Activated CD4-positive, alpha-beta T cell treated with anti-CD3 and anti-CD28 coated beads, Interleukin-2, amount 10 ng/mL, durations not matched to agents 7 days and 5 days (primary cell): Measurements from ENCODE around the gene SHFL. TPM values are rescaled to one million over a fixed set of nuclear protein-coding genes. Genes with fewer than 3 reads are reported as not detected.
A peak's percentile ranks its signal among the peaks of the same experiment; 100 is the strongest.

Experiments
- CTCF ChIA-PET: fragments of 350-600 bp; sonication (Branson Sonifier 250); formaldehyde crosslinking; loops from one replicate; lab custom pipeline; 2021; ENCODE audit warnings: antibody characterized with exemption; lab: Charles Lee
- POLR2A ChIA-PET: fragments of 350-600 bp; sonication (Branson Sonifier 250); formaldehyde crosslinking; loops from one replicate; lab custom pipeline; 2021; ENCODE audit warnings: antibody characterized with exemption; lab: Charles Lee
- DNase-seq: peaks from one replicate; pipeline ENCODE4 v3.0.0-alpha.2; 2020
- H3K27ac Mint-ChIP-seq: one replicate; pipeline ENCODE4 v1.8.0; 2021; ENCODE audit warnings: mild to moderate bottlenecking, moderate library complexity, mixed read lengths
- H3K27me3 Mint-ChIP-seq: one replicate; pipeline ENCODE4 v1.8.0; 2021; ENCODE audit warnings: mixed read lengths
- H3K36me3 Mint-ChIP-seq: one replicate; pipeline ENCODE4 v1.8.0; 2021; ENCODE audit warnings: low read depth, mixed read lengths
- H3K4me1 Mint-ChIP-seq: one replicate; pipeline ENCODE4 v1.8.0; 2021; ENCODE audit warnings: mixed read lengths
- H3K4me3 Mint-ChIP-seq: one replicate; pipeline ENCODE4 v1.8.0; 2021; ENCODE audit warnings: mild to moderate bottlenecking, moderate library complexity, mixed read lengths
- H3K9me3 Mint-ChIP-seq: one replicate; pipeline ENCODE4 v1.8.0; 2021; ENCODE audit warnings: mixed read lengths
- total RNA-seq, 2 experiments: library from RNA; stranded (reverse); gene quantifications; one replicate each; pipeline ENCODE4 v1.2.3, GENCODE V29; 2021

The SHFL gene
- total RNA-seq, 2 experiments from 2014 or later = 100 to 108 TPM

DNA sequence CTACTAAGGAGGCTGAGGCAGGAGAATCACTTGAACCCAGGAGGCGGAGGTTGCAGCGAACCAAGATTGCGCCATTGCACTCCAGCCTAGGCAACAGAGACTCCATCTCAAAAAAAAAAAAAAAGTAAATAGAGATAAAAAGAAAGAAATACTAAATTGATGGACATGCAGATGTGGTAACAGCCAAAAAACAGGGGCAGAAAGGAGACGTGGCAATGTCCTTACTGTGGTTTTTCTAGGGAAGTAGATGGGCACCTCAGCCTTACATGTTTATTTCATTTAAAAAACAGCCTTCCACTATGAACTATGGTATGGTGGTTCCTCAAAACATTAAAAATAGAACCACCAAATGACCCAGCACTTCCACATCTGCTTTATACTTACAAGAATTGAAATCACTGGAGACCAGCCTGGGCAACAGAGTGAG lies 40.1 kb downstream of the SHFL start:
- no peak overlapping the region for H3K27ac Mint-ChIP-seq
- ChIA-PET CTCF (interaction anchor here (0.7 kb wide), 1 partner anchor 13 kb away, joined by 3 read pairs; no protein-coding TSS in a partner anchor), POLR2A (no interaction called here)
- H3K4me1 Mint-ChIP-seq = no peaks in the 10 kb centered on the region
- no peaks in the 10 kb centered on the region for H3K27me3 Mint-ChIP-seq
- H3K36me3 Mint-ChIP-seq = peaks cover 14% of the 10 kb centered on the region
- no peak overlapping the region for H3K4me3 Mint-ChIP-seq
- no peak for DNase-seq
- H3K9me3 Mint-ChIP-seq = no peaks in the 10 kb centered on the region

DNA sequence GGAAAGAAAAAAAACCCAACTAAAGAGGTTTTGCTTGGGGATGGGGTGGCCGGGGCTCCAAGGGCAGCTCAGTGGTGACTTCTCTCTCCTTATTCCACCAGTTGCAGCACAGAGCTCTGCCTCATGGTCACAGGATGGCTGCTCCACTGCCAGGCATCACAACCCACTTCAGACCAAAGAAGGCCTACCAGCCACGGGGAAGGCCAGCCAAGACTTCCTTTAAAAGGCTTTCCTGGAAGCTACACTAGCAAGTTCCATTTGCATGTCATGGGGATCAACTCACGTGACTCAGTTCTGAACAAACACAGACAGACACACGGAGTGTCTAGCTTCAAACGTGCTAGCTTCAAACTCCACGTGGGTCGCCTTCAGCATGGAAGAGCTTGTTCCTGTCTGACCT lies 46.8 kb downstream of the SHFL start:
- DNase-seq = no peak
- Mint-ChIP-seq H3K27me3 (no peaks in the 10 kb centered on the region), H3K36me3 (peaks cover 35% of the 10 kb centered on the region), H3K9me3 (no peaks in the 10 kb centered on the region), H3K4me3 (no peak overlapping the region), H3K27ac (no peak overlapping the region), H3K4me1 (no peaks in the 10 kb centered on the region)
- ChIA-PET CTCF (interaction anchor here (1.0 to 1.9 kb wide), 2 partner anchors 9 to 12 kb away, joined by 4 to 5 read pairs; no protein-coding TSS in a partner anchor), POLR2A (no interaction called here)

DNA sequence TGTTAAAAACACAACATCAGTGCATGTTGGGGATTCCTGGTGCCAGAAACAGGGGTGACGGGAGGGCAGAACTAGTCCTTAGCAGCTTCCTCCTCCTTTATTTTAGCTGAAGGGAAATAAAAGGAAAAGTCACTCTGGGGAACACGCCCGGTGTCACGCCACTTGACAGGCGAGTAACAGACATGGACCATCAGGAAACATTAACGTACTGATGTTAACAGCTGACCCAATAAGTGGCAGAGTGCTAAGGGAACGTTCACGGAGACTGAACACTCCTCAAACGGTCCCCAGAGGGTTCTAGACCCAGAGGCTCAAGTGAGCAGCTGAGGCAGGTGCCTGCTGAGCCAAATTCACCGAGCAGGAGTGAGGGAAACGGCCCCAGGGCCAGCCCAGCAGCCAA lies 47.5 kb downstream of the SHFL start:
- no peaks in the 10 kb centered on the region for H3K4me1 Mint-ChIP-seq
- H3K27ac Mint-ChIP-seq = no peak overlapping the region
- no peak overlapping the region for H3K4me3 Mint-ChIP-seq
- H3K36me3 Mint-ChIP-seq = peaks cover 36% of the 10 kb centered on the region
- POLR2A ChIA-PET = no interaction called here
- no peaks in the 10 kb centered on the region for H3K9me3 Mint-ChIP-seq
- H3K27me3 Mint-ChIP-seq = no peaks in the 10 kb centered on the region
- CTCF ChIA-PET = interaction anchor here (1.9 kb wide), 1 partner anchor 8 kb away, joined by 5 read pairs; no protein-coding TSS in a partner anchor
- no peak for DNase-seq

DNA sequence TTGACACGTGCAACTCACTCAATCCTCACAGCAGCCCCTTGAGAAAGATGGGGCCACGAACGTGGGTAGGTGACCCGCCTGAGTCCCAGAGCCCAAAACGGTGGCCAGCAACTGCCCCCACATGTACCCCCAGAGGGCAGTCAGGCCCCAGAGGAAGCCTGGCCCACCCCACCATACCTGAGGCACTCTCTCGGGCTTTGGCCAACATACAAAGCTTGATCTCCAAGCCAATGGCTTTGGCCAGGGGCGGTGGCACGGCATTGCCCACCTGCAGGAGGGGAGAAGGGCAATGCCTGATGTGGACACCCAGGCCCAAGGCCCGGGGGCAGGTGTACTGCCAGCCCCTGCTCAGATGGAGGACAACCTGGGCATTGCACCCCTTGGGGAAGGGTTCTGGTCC lies 47.9 kb downstream of the SHFL start:
- H3K36me3 Mint-ChIP-seq = peaks cover 35% of the 10 kb centered on the region
- POLR2A ChIA-PET = no interaction called here

DNA sequence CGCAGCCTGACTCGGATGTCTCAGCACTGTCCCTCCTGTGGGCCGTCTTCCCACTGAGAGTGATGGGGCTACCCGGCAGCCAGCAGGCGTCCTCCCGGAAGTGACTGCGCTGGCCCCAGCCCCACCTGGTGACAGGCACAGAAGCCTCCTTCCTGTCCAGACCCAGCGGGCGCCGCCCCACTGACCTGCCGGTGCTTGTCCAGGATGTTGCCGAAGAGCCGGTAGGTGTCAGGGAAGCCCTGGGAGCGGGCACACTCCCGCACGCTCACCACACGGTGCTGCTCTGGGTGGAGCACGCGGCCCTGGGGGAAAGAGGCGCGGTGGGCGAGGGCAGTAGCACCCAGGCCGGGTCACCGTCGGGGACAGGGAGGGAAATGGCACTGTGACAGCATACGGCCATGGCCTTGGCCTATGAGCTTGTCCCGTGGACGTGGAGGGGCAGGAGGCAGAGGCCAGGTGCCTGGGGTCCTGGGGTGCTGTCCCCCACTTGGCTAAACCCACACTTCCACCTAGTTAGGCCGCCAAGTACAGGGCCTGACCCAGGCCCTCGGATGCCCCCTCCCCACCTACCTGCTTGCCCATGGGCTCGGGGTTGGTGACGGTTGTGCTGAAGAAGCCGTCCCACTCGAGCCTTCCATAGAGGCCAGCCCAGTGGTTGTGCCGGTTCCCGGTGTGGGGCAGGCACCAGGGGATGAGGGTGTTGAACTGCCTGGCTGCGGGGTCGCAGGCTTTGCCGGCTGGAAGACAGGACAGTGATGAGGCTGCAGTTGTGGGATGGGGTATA lies 49.6 kb downstream of the SHFL start:
- Mint-ChIP-seq H3K9me3 (no peaks in the 10 kb centered on the region), H3K27me3 (no peaks in the 10 kb centered on the region), H3K36me3 (peaks cover 44% of the 10 kb centered on the region), H3K27ac (no peak overlapping the region), H3K4me3 (no peak overlapping the region), H3K4me1 (no peaks in the 10 kb centered on the region)
- DNase-seq = no peak
- ChIA-PET CTCF (interaction anchor here (0.6 to 1.1 kb wide), 3 partner anchors 7 to 17 kb away, joined by 3 read pairs; no protein-coding TSS in a partner anchor), POLR2A (no interaction called here)

More for the DNA sequence above, 47.9 kb downstream of the SHFL start:
- no peak for DNase-seq
- H3K9me3 Mint-ChIP-seq = no peaks in the 10 kb centered on the region
- H3K27me3 Mint-ChIP-seq = no peaks in the 10 kb centered on the region
- H3K4me3 Mint-ChIP-seq = no peak overlapping the region
- H3K4me1 Mint-ChIP-seq = no peaks in the 10 kb centered on the region
- no peak overlapping the region for H3K27ac Mint-ChIP-seq
- CTCF ChIA-PET = no interaction called here

DNA sequence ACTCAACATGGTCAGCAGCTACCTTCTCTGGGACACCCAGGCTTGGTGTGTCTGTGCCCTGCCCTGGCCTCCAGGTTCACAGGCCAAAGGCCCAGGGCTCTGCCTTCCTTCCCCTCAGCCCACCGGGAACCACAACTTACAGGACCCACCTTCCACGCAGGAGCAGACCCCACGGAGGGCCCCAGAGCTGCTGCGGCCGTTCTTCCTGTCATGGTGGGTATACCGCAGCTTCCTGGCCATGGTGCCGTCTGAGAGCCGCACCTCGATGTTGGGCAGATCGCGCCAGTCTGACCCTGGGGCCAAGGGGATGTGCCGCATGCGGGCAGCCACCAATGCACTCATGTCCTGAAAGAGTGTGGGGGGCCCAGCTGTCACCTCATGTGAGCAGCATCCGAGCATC lies 50.8 kb downstream of the SHFL start:
- Mint-ChIP-seq H3K4me1 (peaks cover 4% of the 10 kb centered on the region), H3K9me3 (no peaks in the 10 kb centered on the region), H3K27me3 (no peaks in the 10 kb centered on the region), H3K36me3 (peaks cover 52% of the 10 kb centered on the region), H3K4me3 (no peak overlapping the region), H3K27ac (peak overlapping the region; percentile 9)
- POLR2A ChIA-PET = no interaction called here
- DNase-seq = no peak
- CTCF ChIA-PET = interaction anchor here (0.7 to 1.2 kb wide), 2 partner anchors 16 kb away, joined by 3 read pairs; no protein-coding TSS in a partner anchor

DNA sequence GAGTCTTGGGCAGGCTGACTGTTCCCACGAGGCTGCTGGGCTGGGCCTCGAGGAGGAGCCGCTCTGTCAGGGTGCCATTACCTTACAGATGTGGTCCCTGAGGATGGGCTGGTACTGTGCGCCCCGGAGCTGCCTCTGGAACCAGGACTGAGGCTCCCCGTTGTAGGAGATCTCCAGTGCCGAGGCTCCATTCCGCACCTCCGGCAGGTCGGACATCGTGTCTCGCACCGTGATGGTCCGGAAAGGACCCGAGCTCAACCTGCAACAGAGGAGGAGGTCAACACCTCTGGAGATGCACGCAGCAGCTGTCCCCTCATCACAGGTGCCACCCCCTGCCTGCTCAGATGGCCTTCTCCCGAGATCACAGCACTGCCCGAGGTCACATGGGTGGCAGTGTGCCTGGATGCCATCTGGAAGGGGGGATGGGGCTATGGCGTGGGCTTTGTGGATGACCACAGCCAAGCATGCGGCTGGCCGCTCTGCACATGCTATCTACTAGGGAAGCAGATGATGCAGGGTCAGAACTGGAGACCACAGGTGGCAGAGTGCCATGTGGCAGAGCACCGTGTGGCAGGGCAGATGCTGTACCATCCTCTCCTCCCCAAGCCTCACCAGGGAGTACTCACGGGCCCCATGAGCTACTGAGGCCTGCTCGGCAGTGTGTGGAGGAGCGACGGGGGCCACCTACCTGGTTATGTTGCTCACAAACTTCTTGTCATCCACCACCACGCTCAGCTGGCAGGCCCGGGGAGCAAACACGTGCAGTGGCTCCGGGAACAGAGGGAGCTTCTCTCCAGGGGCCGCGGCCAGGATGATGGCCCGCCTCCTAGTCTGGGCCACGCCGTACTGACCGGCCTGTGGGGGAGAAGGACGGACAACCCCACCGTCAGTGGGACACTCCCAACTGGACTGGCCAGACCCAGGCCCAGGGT lies 51.9 kb downstream of the SHFL start:
- POLR2A ChIA-PET = no interaction called here
- no peak for DNase-seq
- no peak overlapping the region for H3K4me3 Mint-ChIP-seq
- H3K4me1 Mint-ChIP-seq = peaks cover 14% of the 10 kb centered on the region
- H3K27me3 Mint-ChIP-seq = no peaks in the 10 kb centered on the region
- peaks cover 58% of the 10 kb centered on the region for H3K36me3 Mint-ChIP-seq
- H3K27ac Mint-ChIP-seq = no peak overlapping the region
- H3K9me3 Mint-ChIP-seq = no peaks in the 10 kb centered on the region
- CTCF ChIA-PET = interaction anchor here (0.7 to 1.4 kb wide), 3 partner anchors 18 to 278 kb away, joined by 3 read pairs; no protein-coding TSS in a partner anchor

DNA sequence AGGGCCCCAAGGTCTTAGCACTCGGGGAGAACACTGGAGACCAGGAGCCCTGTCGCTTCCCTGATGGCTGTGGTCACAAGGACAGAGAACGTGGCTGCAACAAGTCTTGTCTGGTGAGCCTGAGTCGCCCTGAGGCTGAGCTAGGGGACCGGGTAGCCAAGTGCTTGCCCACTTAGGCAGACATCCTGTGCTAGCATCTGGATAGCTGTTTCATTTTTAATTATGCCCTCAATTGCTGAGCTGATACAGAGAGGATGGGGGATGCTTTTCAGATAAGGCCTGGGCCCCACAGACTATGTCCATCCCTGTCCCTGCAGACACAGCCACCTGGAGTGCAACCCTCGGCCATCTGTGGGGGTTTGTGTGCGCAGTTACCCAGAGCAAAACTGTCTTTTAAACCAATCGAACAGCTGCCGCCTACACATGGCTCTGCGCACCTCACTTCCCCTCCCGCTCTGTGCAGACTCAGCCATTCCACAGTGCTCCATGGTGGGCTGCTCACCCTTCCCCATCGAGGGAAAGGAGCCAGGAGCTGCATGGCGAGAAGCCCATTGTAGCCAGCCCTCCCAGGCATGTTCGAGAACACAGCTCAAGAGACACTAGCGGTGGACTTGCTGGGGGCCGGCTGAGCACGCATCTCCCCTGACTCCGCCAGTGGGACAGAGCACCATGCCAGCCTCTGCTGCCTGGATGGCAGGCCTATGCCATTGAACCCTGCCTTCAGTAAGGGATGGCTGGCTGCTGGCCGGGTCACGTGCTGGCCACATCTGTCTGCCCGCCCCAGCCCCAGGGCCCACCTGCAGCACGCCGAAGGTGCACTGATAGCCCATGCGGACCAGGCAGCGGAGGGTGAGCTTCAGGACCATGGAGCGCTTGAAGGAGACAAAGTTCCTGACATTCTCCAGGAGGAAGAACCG lies 53.0 kb downstream of the SHFL start:
- DNase-seq = no peak
- Mint-ChIP-seq H3K27ac (peak overlapping the region; percentile 78), H3K4me1 (peaks cover 22% of the 10 kb centered on the region), H3K9me3 (no peaks in the 10 kb centered on the region), H3K4me3 (no peak overlapping the region), H3K36me3 (peaks cover 60% of the 10 kb centered on the region), H3K27me3 (no peaks in the 10 kb centered on the region)
- POLR2A ChIA-PET = no interaction called here
- CTCF ChIA-PET = interaction anchor here (0.6 to 1.4 kb wide), 6 partner anchors 25 to 330 kb away, joined by 3 to 4 read pairs (median 3); no protein-coding TSS in a partner anchor

DNA sequence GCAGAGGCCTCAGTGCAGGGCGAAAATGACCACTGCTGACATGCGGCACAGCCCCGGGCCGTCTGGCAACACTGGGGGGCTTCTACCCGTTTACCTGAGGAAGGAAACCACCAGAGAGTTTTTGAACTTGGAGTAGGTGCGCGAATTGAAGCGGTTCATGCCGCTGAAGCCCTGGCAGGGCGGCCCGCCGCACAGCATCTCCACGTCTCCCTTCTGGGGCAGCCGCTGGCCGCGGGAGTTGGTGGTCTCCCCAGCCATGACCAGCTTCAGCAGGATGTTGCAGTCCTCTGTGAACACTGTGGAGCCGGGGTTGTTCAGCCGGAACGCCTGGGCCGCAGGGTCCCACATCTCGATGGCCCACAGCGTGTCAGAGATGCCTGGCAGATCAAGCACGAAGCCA lies 53.8 kb downstream of the SHFL start:
- DNase-seq = no peak
- ChIA-PET POLR2A (no interaction called here), CTCF (interaction anchor here (0.7 to 1.2 kb wide), 3 partner anchors 26 to 88 kb away, joined by 3 to 4 read pairs (median 3); no protein-coding TSS in a partner anchor)
- Mint-ChIP-seq H3K36me3 (peaks cover 65% of the 10 kb centered on the region), H3K4me1 (peaks cover 26% of the 10 kb centered on the region), H3K4me3 (no peak overlapping the region), H3K27me3 (no peaks in the 10 kb centered on the region), H3K9me3 (no peaks in the 10 kb centered on the region), H3K27ac (no peak overlapping the region)

DNA sequence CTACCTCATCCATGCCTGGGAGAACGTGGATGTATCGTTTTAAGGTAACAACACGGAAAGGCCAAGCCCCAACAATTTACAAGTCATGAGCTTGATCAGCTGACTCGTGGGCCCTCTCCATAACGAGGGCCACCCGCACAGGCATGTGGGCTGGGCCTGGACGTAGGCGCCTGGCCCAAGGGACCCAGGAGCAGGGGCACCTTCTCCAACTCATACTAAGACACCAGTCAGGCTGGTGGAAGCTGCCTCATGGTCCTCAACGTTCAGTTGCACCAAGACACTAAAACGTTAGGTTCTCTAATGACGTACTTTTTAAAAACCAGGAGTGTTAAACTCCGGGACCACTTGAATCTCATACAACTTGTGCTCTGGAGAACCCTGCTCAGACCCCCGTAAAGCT lies 55.4 kb downstream of the SHFL start:
- no peaks in the 10 kb centered on the region for H3K9me3 Mint-ChIP-seq
- peak overlapping the region; percentile 80 for H3K27ac Mint-ChIP-seq
- no peaks in the 10 kb centered on the region for H3K27me3 Mint-ChIP-seq
- H3K4me1 Mint-ChIP-seq = peaks cover 36% of the 10 kb centered on the region
- DNase-seq = no peak
- CTCF ChIA-PET = interaction anchor here (0.8 to 1.3 kb wide), 4 partner anchors 9 to 24 kb away, joined by 3 to 5 read pairs (median 4); partner anchors contain the start of gene EIF3G
- H3K4me3 Mint-ChIP-seq = no peak overlapping the region
- POLR2A ChIA-PET = interaction anchor here (0.6 kb wide), 1 partner anchor 281 kb away, joined by 5 read pairs; no protein-coding TSS in a partner anchor
- peaks cover 73% of the 10 kb centered on the region for H3K36me3 Mint-ChIP-seq

DNA sequence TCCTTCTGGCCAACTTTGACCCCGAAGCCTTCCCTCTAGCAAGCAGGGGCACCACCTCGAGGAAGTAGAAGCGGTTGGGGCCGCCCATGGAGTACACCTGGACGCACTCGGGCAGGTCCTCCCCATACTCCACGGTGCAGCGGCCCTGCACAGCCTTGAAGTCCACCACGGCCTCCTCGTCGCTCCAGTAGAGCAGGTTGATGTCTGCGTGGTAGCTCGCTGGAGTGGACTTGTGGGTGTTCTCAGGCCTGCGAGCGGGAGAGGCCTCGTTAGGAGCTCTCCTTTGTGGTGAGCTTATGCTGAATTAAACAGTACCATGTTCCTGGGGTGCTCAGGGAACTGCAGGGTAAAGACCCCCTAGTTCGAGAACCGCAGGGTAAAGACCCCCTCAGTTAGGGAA lies 55.9 kb downstream of the SHFL start:
- no peaks in the 10 kb centered on the region for H3K9me3 Mint-ChIP-seq
- ChIA-PET CTCF (interaction anchor here (0.8 to 1.3 kb wide), 4 partner anchors 9 to 23 kb away, joined by 3 to 5 read pairs (median 4); partner anchors contain the start of gene EIF3G), POLR2A (interaction anchor here (0.6 kb wide), 1 partner anchor 281 kb away, joined by 5 read pairs; no protein-coding TSS in a partner anchor)
- no peak for DNase-seq
- H3K4me3 Mint-ChIP-seq = no peak overlapping the region
- peaks cover 38% of the 10 kb centered on the region for H3K4me1 Mint-ChIP-seq
- no peaks in the 10 kb centered on the region for H3K27me3 Mint-ChIP-seq
- peaks cover 75% of the 10 kb centered on the region for H3K36me3 Mint-ChIP-seq
- H3K27ac Mint-ChIP-seq = peak overlapping the region; percentile 99
